Endodermal cell (in vitro differentiated cells): Measurements from ENCODE around the gene SORCS2. TPM values are rescaled to one million over a fixed set of nuclear protein-coding genes. Genes with fewer than 3 reads are reported as not detected.

Source experiments
- DNase-seq: peaks from one replicate; pipeline ENCODE4 v3.0.0-alpha.2; 2017
- H3K27ac ChIP-seq: 2 replicates; pipeline ENCODE4 v1.5.1; 2013; ENCODE audit warnings: mild to moderate bottlenecking, low read depth, low read length, moderate library complexity
- H3K27me3 ChIP-seq: 2 replicates; pipeline ENCODE4 v1.6.1; 2013; ENCODE audit warnings: mild to moderate bottlenecking, low read length, moderate library complexity; ENCODE audit not compliant: insufficient read depth, control insufficient read depth, poor library complexity, severe bottlenecking
- H3K36me3 ChIP-seq: 2 replicates; pipeline ENCODE4 v1.7.0; 2013; ENCODE audit warnings: mild to moderate bottlenecking, low read length, moderate library complexity; ENCODE audit not compliant: control insufficient read depth, insufficient read depth
- H3K4me1 ChIP-seq: one replicate; pipeline ENCODE4 v1.7.0; 2013; ENCODE audit warnings: low read length; ENCODE audit not compliant: control insufficient read depth, insufficient read depth
- H3K4me3 ChIP-seq: 2 replicates; pipeline ENCODE4 v1.5.1; 2013; ENCODE audit warnings: mild to moderate bottlenecking, low read length, moderate library complexity
- H3K9ac ChIP-seq: 2 replicates; pipeline ENCODE4 v1.6.1; 2013; ENCODE audit warnings: mild to moderate bottlenecking, low read length, moderate library complexity; ENCODE audit not compliant: poor library complexity, severe bottlenecking; ENCODE audit errors: extremely low read depth
- H3K9me3 ChIP-seq: 2 replicates; pipeline ENCODE4 v1.6.1; 2013; ENCODE audit warnings: mild to moderate bottlenecking, low read length, moderate library complexity; ENCODE audit not compliant: control insufficient read depth
- H3K27ac Mint-ChIP-seq: 2 replicates; pipeline ENCODE4 v1.8.0; 2020; ENCODE audit warnings: mixed read lengths
- H3K27me3 Mint-ChIP-seq: 2 replicates; pipeline ENCODE4 v1.8.0; 2021; ENCODE audit warnings: mild to moderate bottlenecking, mixed read lengths; ENCODE audit not compliant: insufficient read depth
- H3K36me3 Mint-ChIP-seq: 2 replicates; pipeline ENCODE4 v1.8.0; 2020; ENCODE audit warnings: low read depth, mixed read lengths
- H3K4me1 Mint-ChIP-seq: 2 replicates; pipeline ENCODE4 v1.8.0; 2020; ENCODE audit warnings: mixed read lengths
- H3K4me3 Mint-ChIP-seq: 2 replicates; pipeline ENCODE4 v1.8.0; 2020; ENCODE audit warnings: mild to moderate bottlenecking, moderate library complexity, mixed read lengths
- H3K9me3 Mint-ChIP-seq: 2 replicates; pipeline ENCODE4 v1.8.0; 2020; ENCODE audit warnings: mild to moderate bottlenecking, mixed read lengths
- CTCF ChIP-seq: fragments of 200-600 bp; sonication (generic); conservative IDR thresholded peaks from 2 replicates; pipeline ENCODE4 v1.5.0; 2021; ENCODE audit warnings: antibody characterized with exemption, mild to moderate bottlenecking
- WGBS, 2 experiments: methylation state at CpG; one replicate each; pipeline versions ENCODE4 v1.1.5 to v1.1.7; 2013; ENCODE audit warnings: missing lambda C conversion rate in 2 of 2, mixed read lengths in 1 of 2; ENCODE audit not compliant: insufficient coverage in 1 of 2, insufficient read length in 1 of 2; 5-methylcytosine and 5-hydroxymethylcytosine counted together
- total RNA-seq, 2 donors: library from RNA; stranded (reverse); fragmentation: NEBNext Ultra II Directional in 1 of 2; extraction: Animal tissue kit (Norgen Biotek cat#: 25700) in 1 of 2; gene quantifications; 2 replicates in 1 of 2; 3 replicates in 1 of 2; pipeline ENCODE4 v1.2.1, GENCODE V29; 2021

The SORCS2 gene
- total RNA-seq, 2 donors from 2014 or later, result 1.4 to 1.9 TPM

GRCh38 chr4:7705062-7705461, 512.7 kb downstream of the SORCS2 start:
- H3K4me3 ChIP-seq, result no peak overlapping the region
- no peak overlapping the region for H3K9ac ChIP-seq
- H3K27ac ChIP-seq, result no peak overlapping the region
- WGBS, 2 experiments, result 85 to 94% methylated on average over 6 to 8 of the region's 8 CpGs
- H3K4me3 Mint-ChIP-seq, result no peak overlapping the region
- H3K27me3 Mint-ChIP-seq, result no peaks in the 10 kb centered on the region
- no peaks in the 10 kb centered on the region for H3K9me3 ChIP-seq
- peak; percentile 72 for DNase-seq
- TF ChIP-seq CTCF, result peak; percentile 58
- H3K4me1 ChIP-seq, result no peaks in the 10 kb centered on the region
- no peak overlapping the region for H3K27ac Mint-ChIP-seq
- no peaks in the 10 kb centered on the region for H3K27me3 ChIP-seq
- H3K36me3 ChIP-seq, result no peaks in the 10 kb centered on the region
- no peaks in the 10 kb centered on the region for H3K9me3 Mint-ChIP-seq
- no peaks in the 10 kb centered on the region for H3K36me3 Mint-ChIP-seq
- H3K4me1 Mint-ChIP-seq, result no peaks in the 10 kb centered on the region

GRCh38 chr4:7705593-7705992, 513.3 kb downstream of the SORCS2 start:
- Histone ChIP-seq H3K27me3 (no peaks in the 10 kb centered on the region), H3K4me3 (no peak overlapping the region), H3K4me1 (no peaks in the 10 kb centered on the region), H3K9me3 (no peaks in the 10 kb centered on the region), H3K36me3 (no peaks in the 10 kb centered on the region), H3K27ac (no peak overlapping the region), H3K9ac (no peak overlapping the region)
- no peak for TF ChIP-seq CTCF
- DNase-seq, result no peak
- H3K4me1 Mint-ChIP-seq, result no peaks in the 10 kb centered on the region
- H3K9me3 Mint-ChIP-seq, result no peaks in the 10 kb centered on the region
- H3K27me3 Mint-ChIP-seq, result no peaks in the 10 kb centered on the region
- no peaks in the 10 kb centered on the region for H3K36me3 Mint-ChIP-seq
- H3K4me3 Mint-ChIP-seq, result no peak overlapping the region
- WGBS, 2 experiments, result 67 to 74% methylated on average over 1 to 7 of the region's 7 CpGs
- no peak overlapping the region for H3K27ac Mint-ChIP-seq

- no peak overlapping the region for H3K27ac Mint-ChIP-seq
- H3K4me3 Mint-ChIP-seq, result no peak overlapping the region
These were observed 515.9 kb downstream of the SORCS2 start for GRCh38 chr4:7708238-7708637.

More at GRCh38 chr4:7708238-7708637, 515.9 kb downstream of the SORCS2 start:
- H3K36me3 Mint-ChIP-seq, result no peaks in the 10 kb centered on the region
- no peak overlapping the region for H3K27ac ChIP-seq
- H3K4me1 ChIP-seq, result no peaks in the 10 kb centered on the region
- 61 to 84% methylated on average over 10 to 17 of the region's 17 CpGs for WGBS, 2 experiments
- no peak overlapping the region for H3K4me3 ChIP-seq
- no peaks in the 10 kb centered on the region for H3K4me1 Mint-ChIP-seq
- no peak for DNase-seq
- no peaks in the 10 kb centered on the region for H3K36me3 ChIP-seq
- H3K9ac ChIP-seq, result no peak overlapping the region
- TF ChIP-seq CTCF, result no peak
- no peaks in the 10 kb centered on the region for H3K27me3 ChIP-seq
- no peaks in the 10 kb centered on the region for H3K9me3 Mint-ChIP-seq
- H3K9me3 ChIP-seq, result no peaks in the 10 kb centered on the region
- H3K27me3 Mint-ChIP-seq, result no peaks in the 10 kb centered on the region
